Natural killer cell treated with Interleukin-12 subunit alpha and Interleukin-12 subunit beta and Interleukin-15 and Interleukin-18, amount 100 ng/mL, for 72 hours (primary cell): Measurements from ENCODE around the gene HSF5. TPM values are rescaled to one million over a fixed set of nuclear protein-coding genes. Genes with fewer than 3 reads are reported as not detected.

ENCODE experiments used
- ATAC-seq, 2 donors: fragments of 150-1000 bp; cut with Tn5 transposase in 1 of 2; sonication (Bioruptor Pico), chemical (Tn5 transposase) in 1 of 2; 2 replicates each; pipeline ENCODE4 v1.10.0; 2021
- DNase-seq: peaks from one replicate; pipeline ENCODE4 v3.0.0; 2022; ENCODE audit warnings: low spot score
- H3K27ac Mint-ChIP-seq, 2 donors: 1 replicate in 1 of 2; 2 replicates in 1 of 2; pipeline ENCODE4 v1.8.0; 2022; ENCODE audit warnings: mixed read lengths in 2 of 2, mild to moderate bottlenecking in 1 of 2, moderate library complexity in 1 of 2
- H3K27me3 Mint-ChIP-seq, 2 donors: 1 replicate in 1 of 2; 2 replicates in 1 of 2; pipeline ENCODE4 v1.8.0; 2022; ENCODE audit warnings: mixed read lengths in 2 of 2
- H3K36me3 Mint-ChIP-seq: one replicate; pipeline ENCODE4 v1.8.0; 2022; ENCODE audit warnings: mixed read lengths
- H3K4me1 Mint-ChIP-seq, 2 donors: 1 replicate in 1 of 2; 2 replicates in 1 of 2; pipeline ENCODE4 v1.8.0; 2022; ENCODE audit warnings: low read depth in 2 of 2, mixed read lengths in 2 of 2, mild to moderate bottlenecking in 1 of 2
- H3K4me3 Mint-ChIP-seq: one replicate; pipeline ENCODE4 v1.8.0; 2022; ENCODE audit warnings: mixed read lengths
- H3K9me3 Mint-ChIP-seq: 2 replicates; pipeline ENCODE4 v1.8.0; 2022; ENCODE audit warnings: mixed read lengths
- total RNA-seq, 2 donors: library from RNA; stranded (reverse); gene quantifications; one replicate each; pipeline ENCODE4 v1.2.3, GENCODE V29; 2022

Gene HSF5, protein sequence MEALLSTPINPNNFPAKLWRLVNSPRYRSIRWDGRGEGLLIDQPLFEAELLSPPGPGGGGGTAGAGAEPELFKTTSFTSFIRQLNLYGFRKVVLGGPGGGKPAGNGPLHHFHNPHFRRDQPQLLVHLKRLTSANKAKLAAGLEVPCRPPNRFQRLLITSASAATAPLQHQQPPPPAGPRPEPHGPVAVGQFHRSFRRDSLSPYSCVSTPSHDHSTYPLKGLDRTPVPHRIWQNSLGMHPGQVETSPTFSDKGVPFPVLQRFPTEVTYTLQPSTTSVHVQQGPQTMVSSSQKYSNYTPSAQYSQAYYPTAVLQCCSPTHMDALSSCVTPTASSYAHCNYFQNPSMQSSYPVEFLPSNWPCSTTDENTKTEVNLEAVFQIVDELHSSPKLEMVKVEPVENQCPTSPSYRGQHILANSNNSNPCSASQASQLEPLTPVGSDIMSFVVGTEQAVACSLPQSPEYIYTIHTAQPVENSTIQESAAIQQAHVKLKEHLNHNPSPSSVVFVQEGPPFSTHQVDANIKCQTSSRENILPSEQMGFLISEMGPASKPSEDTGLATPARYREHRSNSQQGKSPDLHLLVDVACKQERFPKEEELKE
- total RNA-seq = 1 to 10 TPM; 1.7 to 3.3 TPM

DNA sequence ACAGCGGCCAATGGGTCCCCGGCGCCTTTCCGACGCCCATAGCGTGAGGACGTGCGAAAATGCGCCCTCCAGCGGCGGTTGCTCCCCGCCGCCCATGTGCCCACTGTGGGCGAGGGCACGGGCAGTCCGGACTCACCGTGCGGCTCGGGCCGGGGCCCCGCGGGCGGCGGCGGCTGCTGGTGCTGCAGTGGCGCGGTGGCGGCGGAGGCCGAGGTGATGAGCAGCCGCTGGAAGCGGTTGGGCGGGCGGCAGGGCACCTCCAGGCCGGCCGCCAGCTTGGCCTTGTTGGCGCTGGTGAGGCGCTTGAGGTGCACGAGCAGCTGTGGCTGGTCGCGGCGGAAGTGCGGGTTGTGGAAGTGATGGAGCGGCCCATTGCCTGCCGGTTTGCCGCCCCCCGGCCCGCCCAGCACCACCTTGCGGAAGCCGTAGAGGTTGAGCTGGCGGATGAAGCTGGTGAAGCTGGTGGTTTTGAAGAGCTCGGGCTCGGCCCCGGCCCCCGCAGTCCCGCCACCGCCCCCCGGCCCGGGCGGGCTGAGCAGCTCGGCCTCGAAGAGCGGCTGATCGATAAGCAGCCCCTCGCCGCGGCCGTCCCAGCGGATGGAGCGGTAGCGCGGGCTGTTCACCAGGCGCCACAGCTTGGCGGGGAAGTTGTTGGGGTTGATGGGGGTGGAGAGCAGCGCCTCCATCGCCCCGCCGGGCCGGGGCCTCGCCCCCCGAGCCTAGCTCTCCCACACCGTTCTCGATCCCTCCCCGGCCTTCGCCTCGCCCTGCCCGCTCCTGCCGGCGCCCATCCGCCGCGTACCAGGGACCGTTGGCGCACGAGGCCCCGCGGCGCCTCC lies at the start of gene HSF5:
HSF5 (minus strand) TSS at position 820 of the 839 bp plus-strand sequence; CDS start at position 686, 134 bp downstream.
- H3K36me3 Mint-ChIP-seq = peaks cover 18% of the 10 kb centered on the region
- peak; percentile 85 for DNase-seq
- no peak within 1 kb of the TSS for H3K27ac Mint-ChIP-seq
- H3K4me3 Mint-ChIP-seq = peak within 1 kb of the TSS; percentile 49
- ATAC-seq = peak; percentile 92 to 93
- no peaks in the 10 kb centered on the region for H3K9me3 Mint-ChIP-seq
- no peaks in the 10 kb centered on the region for H3K27me3 Mint-ChIP-seq
- peaks cover 0 to 5% of the 10 kb centered on the region in 2 donors for H3K4me1 Mint-ChIP-seq

DNA sequence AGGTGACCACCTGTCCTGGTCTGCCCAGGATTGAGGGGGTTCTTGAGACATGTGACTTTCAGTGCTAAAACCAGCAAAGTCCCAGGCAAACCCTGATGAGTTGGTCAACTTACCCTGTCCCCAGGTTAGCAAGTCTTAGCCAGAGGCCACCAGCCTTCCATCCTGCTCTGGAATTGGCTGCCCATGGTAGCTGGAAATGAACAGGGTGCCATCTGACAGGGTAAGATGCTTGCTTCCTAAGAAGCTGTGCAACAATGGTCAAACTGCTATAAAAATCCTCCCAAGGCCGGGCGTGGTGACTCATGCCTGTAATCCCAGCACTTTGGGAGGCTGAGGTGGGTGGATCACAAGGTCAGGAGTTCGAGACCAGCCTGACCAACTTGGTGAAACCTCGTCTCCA lies 49.1 kb upstream of the HSF5 start:
- no peak overlapping the region for H3K4me3 Mint-ChIP-seq
- ATAC-seq (no peak), DNase-seq (no peak)
- H3K27ac Mint-ChIP-seq = no peak overlapping the region
- H3K27me3 Mint-ChIP-seq = peaks cover 14 to 17% of the 10 kb centered on the region in 2 donors
- H3K36me3 Mint-ChIP-seq = no peaks in the 10 kb centered on the region
- H3K4me1 Mint-ChIP-seq = peaks cover 0 to 4% of the 10 kb centered on the region in 2 donors
- H3K9me3 Mint-ChIP-seq = no peaks in the 10 kb centered on the region

DNA sequence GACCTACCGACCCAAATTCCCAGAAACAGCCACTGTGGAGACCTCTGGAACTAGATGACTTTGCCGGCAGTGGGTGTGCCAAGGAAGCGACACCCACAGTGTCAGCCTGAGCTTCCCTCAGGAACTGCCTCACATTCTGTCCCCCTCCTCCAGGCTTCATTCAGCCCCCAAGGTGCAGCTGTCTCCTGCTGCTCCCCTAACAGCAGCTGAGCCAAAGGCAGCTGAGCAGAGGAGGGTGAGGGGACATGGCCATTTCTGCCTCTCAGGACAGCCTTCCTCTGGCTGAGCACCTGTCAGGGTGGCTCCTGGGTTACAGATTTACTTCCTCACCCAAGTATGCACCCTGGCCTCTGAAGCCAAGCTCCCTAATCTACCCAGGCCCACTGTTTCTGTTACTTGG lies 48.3 kb upstream of the HSF5 start:
- Mint-ChIP-seq H3K4me1 (peaks cover 0 to 6% of the 10 kb centered on the region in 2 donors), H3K36me3 (no peaks in the 10 kb centered on the region), H3K27me3 (peaks cover 14 to 17% of the 10 kb centered on the region in 2 donors), H3K4me3 (no peak overlapping the region), H3K27ac (no peak overlapping the region), H3K9me3 (no peaks in the 10 kb centered on the region)
- no peak for DNase-seq
- ATAC-seq = no peak

DNA sequence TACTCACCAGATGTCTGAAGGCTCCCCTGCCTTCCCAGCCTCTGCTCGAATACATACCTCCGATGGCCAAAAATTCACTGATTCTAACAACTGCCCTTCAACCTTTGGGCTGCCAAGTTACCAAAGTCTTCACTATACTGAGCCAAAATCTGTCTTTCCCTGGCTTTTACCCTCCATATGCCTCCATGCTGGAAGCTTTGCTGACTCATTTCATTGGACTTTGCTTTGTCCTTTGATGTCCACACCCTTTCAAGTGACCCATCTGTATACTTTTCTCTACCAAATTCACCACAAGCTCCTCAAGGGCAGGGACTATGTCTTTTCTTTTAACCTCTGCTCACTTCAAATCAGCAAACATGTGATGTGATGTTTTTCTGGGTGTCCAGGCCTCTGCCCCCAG lies 47.2 kb upstream of the HSF5 start:
- peaks cover 14 to 17% of the 10 kb centered on the region in 2 donors for H3K27me3 Mint-ChIP-seq
- H3K4me3 Mint-ChIP-seq = no peak overlapping the region
- H3K36me3 Mint-ChIP-seq = no peaks in the 10 kb centered on the region
- no peaks in the 10 kb centered on the region for H3K9me3 Mint-ChIP-seq
- DNase-seq (no peak), ATAC-seq (no peak)
- H3K27ac Mint-ChIP-seq = no peak overlapping the region
- H3K4me1 Mint-ChIP-seq = peaks cover 0 to 6% of the 10 kb centered on the region in 2 donors

DNA sequence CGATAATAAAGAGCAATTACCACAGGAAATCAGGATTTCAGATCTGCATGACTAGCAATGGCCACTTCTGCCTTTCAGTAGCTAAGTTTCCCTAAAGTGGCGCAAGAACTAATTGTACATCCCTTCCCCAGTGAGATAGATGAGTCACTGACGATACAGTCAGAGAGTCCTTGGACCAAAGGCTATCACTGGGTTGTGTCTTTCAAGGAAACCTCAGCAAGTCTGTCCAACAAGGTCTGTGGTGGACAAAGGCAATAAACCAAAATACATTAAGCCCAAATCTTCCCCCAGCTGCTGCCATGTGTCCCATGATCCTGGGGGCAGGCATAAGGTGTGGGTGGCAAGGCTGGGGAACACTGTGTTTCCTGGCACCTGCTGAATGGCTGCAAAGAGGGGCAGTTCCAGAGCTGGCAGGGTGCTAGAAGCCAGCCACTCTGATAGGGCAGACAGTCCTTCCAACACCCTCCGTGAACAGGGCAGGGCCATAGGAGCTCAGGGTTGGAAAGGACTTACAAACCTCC lies 46.8 kb upstream of the HSF5 start:
- Mint-ChIP-seq H3K27me3 (peaks cover 14 to 18% of the 10 kb centered on the region in 2 donors), H3K9me3 (no peaks in the 10 kb centered on the region), H3K36me3 (no peaks in the 10 kb centered on the region), H3K4me3 (no peak overlapping the region), H3K27ac (no peak overlapping the region), H3K4me1 (peaks cover 0 to 6% of the 10 kb centered on the region in 2 donors)
- DNase-seq (no peak), ATAC-seq (no peak)

DNA sequence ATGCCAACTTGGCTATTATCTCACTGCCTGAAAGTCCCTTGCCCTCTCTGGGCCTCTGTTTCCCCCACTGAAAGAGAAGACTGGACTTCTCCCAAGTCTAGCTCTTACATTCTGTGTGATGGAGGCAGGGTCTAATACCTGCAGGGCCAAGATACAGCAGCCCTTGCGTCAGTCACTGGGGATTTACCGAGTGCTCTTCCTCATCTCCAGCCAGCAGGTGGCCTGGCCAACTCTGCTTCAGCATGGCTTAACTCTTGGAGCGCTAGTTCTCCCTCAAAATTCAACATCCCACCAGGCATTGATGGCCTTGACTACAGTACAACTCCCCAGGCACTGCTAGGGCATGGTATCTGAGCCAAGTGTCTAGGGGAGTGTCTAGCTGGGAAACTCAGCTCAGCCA lies 46.1 kb upstream of the HSF5 start:
- Mint-ChIP-seq H3K4me3 (no peak overlapping the region), H3K36me3 (no peaks in the 10 kb centered on the region), H3K27ac (no peak overlapping the region), H3K9me3 (no peaks in the 10 kb centered on the region), H3K4me1 (peaks cover 0 to 6% of the 10 kb centered on the region in 2 donors), H3K27me3 (peaks cover 19 to 25% of the 10 kb centered on the region in 2 donors)
- no peak for ATAC-seq
- DNase-seq = no peak

DNA sequence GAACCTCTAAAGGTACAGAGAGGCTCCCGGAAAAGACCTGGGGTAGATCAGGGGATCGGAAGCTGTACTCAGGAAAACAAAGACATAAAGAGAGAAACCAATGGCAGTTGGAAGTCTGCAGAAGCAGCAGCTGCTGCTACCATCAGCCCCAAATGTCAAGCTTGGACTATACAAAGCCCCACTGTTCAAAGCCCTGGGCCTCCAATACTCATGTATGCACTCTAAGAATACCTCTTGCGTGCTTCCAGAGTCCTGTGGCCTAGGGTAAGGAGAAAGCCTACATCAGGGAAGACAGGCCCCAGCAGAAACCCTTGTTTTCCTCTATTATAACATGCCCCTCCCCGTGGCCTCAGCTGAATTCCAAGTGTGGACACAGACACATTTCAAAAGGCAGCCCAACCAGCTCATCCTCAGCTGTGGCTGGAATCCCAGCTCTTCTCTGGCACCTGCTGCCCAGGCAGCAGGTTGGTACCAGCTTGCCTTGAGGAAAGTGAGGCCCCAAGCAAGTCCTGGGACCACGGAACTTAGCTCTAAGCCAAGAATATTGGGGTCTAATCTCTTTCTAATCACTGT lies 45.5 kb upstream of the HSF5 start:
- peaks cover 19 to 25% of the 10 kb centered on the region in 2 donors for H3K27me3 Mint-ChIP-seq
- H3K36me3 Mint-ChIP-seq = no peaks in the 10 kb centered on the region
- ATAC-seq (no peak), DNase-seq (no peak)
- H3K27ac Mint-ChIP-seq = no peak overlapping the region
- no peak overlapping the region for H3K4me3 Mint-ChIP-seq
- peaks cover 0 to 6% of the 10 kb centered on the region in 2 donors for H3K4me1 Mint-ChIP-seq
- no peaks in the 10 kb centered on the region for H3K9me3 Mint-ChIP-seq

DNA sequence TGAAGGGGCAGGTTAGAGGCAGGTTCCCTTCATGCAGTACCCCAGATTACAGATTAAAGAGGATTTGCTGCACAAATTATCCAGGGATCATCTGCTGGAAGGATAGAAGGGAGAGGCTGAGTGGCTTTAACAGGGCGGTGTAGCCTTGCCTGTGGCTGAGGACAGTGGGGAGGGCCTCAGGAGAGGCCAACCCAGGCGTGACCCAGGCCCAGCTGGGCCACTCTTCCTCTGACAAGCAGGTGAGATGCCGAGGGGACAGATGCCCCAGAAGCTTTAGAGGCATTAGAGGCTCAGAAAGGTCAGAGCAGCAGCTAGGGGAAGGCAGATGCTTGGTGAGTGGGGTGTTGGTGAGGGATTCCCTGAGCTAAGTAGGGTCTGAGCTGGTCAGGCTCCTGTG lies 44.3 kb upstream of the HSF5 start:
- ATAC-seq (no peak), DNase-seq (no peak)
- Mint-ChIP-seq H3K27me3 (peaks cover 19 to 25% of the 10 kb centered on the region in 2 donors), H3K4me1 (peaks cover 0 to 8% of the 10 kb centered on the region in 2 donors), H3K36me3 (no peaks in the 10 kb centered on the region), H3K27ac (no peak overlapping the region), H3K9me3 (no peaks in the 10 kb centered on the region), H3K4me3 (no peak overlapping the region)

DNA sequence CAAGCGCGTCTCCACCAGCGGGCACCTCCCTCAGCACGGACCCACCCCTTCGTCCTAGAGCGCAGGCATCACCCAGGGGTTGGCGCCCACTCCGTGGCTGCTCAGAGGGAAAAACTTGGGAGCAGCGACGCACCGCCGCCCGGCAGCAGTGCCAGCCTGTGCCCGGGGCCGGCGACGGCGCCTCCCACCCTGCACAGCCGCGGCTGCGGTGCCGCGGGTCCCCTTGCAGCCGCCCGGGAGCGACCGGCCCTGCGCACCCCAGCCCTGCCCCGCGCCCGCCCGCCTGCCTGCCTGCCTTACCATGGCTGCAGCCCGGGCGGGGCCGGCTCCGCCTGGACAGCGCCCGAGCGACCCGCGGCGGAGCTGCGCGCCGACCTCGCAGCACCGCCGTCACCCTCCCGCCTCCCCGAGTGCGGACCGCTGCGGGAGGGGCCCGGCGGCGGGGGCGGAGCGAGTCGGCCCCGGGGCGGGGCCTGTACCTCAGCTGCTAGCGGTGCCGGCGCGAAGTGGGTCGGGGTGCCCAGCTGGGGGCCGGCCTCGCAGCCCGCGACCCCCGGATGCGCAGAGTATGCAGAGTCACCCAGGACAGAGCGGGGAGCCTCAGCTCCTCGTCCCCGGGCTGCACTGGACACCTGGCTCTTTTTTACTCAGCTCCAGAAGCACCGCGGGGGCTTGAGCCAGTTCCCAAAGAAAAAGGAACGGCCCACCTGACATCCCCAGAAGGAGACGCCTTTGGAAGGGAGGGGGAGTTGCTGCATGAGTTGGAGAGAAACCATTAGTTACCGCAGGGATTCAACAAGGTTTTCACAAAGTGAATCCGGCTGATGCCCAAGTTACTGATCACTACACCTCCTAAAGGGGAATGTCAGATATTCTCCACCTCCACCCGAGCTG lies 43.7 kb upstream of the HSF5 start:
- ATAC-seq = peak; percentile 90 to 94
- H3K27ac Mint-ChIP-seq = no peak overlapping the region
- peaks cover 19 to 25% of the 10 kb centered on the region in 2 donors for H3K27me3 Mint-ChIP-seq

DNA sequence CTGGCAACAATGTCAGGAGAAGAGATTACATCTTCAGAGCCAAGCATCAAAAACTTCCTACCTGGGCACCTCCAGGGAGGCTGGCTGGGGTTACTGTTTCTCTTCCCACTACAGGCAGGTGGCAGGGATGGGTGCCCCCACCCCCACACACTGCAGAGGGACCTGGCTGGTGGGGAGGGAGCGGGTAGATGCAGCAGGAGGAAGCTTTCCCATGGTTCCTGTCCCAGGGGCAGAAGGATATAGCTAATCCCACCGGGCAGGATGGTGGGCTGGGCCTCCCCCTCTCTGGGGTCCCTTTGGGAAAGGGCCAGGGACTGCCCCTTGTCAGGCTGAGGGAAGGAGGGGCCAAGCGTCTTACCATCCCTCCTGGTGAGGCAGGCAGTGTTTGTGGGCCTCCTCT lies 42.9 kb upstream of the HSF5 start:
- ATAC-seq = no peak
- no peaks in the 10 kb centered on the region for H3K9me3 Mint-ChIP-seq
- H3K27ac Mint-ChIP-seq = no peak overlapping the region
- H3K4me1 Mint-ChIP-seq = peaks cover 0 to 15% of the 10 kb centered on the region in 2 donors
- DNase-seq = no peak
- peak overlapping the region; percentile 30 for H3K4me3 Mint-ChIP-seq
- H3K27me3 Mint-ChIP-seq = peaks cover 19 to 25% of the 10 kb centered on the region in 2 donors
- H3K36me3 Mint-ChIP-seq = no peaks in the 10 kb centered on the region

More for the DNA sequence above, 43.7 kb upstream of the HSF5 start:
- DNase-seq = peak; percentile 76
- Mint-ChIP-seq H3K4me1 (peaks cover 0 to 13% of the 10 kb centered on the region in 2 donors), H3K9me3 (no peaks in the 10 kb centered on the region), H3K4me3 (peak overlapping the region; percentile 30), H3K36me3 (no peaks in the 10 kb centered on the region)

DNA sequence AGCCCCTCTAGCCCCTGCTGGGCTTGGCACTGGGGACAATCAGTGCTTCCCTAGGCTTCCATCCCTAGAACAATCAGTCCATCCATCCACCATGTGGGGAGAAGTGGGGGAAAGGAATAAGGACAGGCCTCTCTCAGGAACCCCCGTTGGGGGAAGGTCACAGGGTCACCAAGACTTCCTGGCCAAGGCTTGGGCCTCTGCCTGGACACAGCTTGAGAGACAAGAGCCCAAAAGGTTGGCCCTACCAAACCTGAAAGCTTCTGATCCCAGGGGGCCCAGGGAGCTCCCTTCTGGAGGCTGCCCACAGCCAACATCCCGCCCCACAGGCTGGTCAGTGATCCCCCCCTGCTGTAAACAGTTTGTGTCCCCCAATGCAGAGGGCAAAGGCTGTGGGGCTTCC lies 42.4 kb upstream of the HSF5 start:
- no peak for ATAC-seq
- H3K36me3 Mint-ChIP-seq = no peaks in the 10 kb centered on the region
- H3K4me1 Mint-ChIP-seq = peaks cover 0 to 15% of the 10 kb centered on the region in 2 donors
- no peak overlapping the region for H3K4me3 Mint-ChIP-seq
- no peaks in the 10 kb centered on the region for H3K9me3 Mint-ChIP-seq
- DNase-seq = no peak
- no peak overlapping the region for H3K27ac Mint-ChIP-seq
- peaks cover 19 to 21% of the 10 kb centered on the region in 2 donors for H3K27me3 Mint-ChIP-seq

DNA sequence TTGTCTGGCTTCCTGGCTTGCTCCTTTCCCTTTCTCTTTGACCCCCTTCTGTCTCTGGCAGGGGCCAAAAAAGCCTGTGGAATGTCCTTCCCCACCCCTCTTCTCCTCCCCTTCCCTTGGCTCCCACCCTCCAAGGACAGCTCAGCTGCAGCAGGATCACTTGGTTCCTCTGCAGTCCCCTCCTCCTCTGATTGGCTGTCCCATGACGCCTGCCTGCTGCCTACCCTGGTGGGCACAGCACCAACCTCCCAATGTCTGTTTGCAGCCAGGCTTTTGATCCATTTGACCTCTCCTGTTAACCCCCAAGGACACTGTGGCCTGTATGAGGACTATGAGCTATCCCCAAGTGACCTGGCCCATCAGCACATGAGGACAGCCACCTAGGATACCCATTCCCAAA lies 41.1 kb upstream of the HSF5 start:
- Mint-ChIP-seq H3K4me1 (peaks cover 0 to 15% of the 10 kb centered on the region in 2 donors), H3K27ac (peak overlapping the region; percentile 4 to 24), H3K4me3 (no peak overlapping the region), H3K36me3 (no peaks in the 10 kb centered on the region), H3K9me3 (no peaks in the 10 kb centered on the region), H3K27me3 (peaks cover 13 to 16% of the 10 kb centered on the region in 2 donors)
- ATAC-seq (no peak), DNase-seq (no peak)
